Gastrocnemius medialis (tissue), 4 donors: Measurements from ENCODE around the gene EPN3.

ENCODE experiments used
- CTCF ChIP-seq, 5 experiments: fragments of 450-650 bp in 3 of 5; fragments of 200-600 bp in 2 of 5; sonication (generic) in 2 of 5; IDR thresholded peaks in 4 of 5; conservative IDR thresholded peaks in 1 of 5; 1 replicate in 4 of 5; 2 replicates in 1 of 5; pipeline ENCODE4 v1.5.1; 2016 to 2019; ENCODE audit warnings: antibody characterized with exemption in 5 of 5, mild to moderate bottlenecking in 3 of 5, moderate library complexity in 3 of 5
- POLR2A ChIP-seq, 2 donors: fragments of 450-650 bp; IDR thresholded peaks; one replicate each; pipeline ENCODE4 v1.6.1; 2017; ENCODE audit warnings: antibody characterized with exemption in 2 of 2, mild to moderate bottlenecking in 2 of 2, moderate library complexity in 2 of 2

GRCh38 chr17:50554201-50554600 is 21.7 kb downstream of the EPN3 start:
- TF ChIP-seq CTCF (IDR thresholded peaks at IDR 0.05 in 4 of 5, conservative IDR thresholded peaks at IDR 0.05 in 1 of 5) (no peak), POLR2A (IDR thresholded peaks at IDR 0.05) (no peak)
